Choroid plexus epithelial cell (primary cell): ENCODE data around the gene SRGAP1.

Source experiments
- DNase-seq: peaks from one replicate; pipeline ENCODE4 v3.0.0-alpha.2; 2010; ENCODE audit warnings: low read depth
- H3K4me3 ChIP-seq: 2 replicates; pipeline ENCODE4 v1.5.1; 2011; ENCODE audit warnings: low read depth, mild to moderate bottlenecking, control low read depth, low read length, moderate library complexity
- TF ChIP-seq, protein P1 (sequence below): conservative IDR thresholded peaks from 2 replicates; pipeline ENCODE4 v1.5.1; 2011; ENCODE audit warnings: low read depth, mild to moderate bottlenecking, control low read depth, inconsistent platforms, low read length, moderate library complexity

The SRGAP1 gene

GRCh38 chr12:64018524-64018923, 174.0 kb downstream of the SRGAP1 start:
- no peak for DNase-seq
- H3K4me3 ChIP-seq = no peak overlapping the region
- TF ChIP-seq, protein P1, sequence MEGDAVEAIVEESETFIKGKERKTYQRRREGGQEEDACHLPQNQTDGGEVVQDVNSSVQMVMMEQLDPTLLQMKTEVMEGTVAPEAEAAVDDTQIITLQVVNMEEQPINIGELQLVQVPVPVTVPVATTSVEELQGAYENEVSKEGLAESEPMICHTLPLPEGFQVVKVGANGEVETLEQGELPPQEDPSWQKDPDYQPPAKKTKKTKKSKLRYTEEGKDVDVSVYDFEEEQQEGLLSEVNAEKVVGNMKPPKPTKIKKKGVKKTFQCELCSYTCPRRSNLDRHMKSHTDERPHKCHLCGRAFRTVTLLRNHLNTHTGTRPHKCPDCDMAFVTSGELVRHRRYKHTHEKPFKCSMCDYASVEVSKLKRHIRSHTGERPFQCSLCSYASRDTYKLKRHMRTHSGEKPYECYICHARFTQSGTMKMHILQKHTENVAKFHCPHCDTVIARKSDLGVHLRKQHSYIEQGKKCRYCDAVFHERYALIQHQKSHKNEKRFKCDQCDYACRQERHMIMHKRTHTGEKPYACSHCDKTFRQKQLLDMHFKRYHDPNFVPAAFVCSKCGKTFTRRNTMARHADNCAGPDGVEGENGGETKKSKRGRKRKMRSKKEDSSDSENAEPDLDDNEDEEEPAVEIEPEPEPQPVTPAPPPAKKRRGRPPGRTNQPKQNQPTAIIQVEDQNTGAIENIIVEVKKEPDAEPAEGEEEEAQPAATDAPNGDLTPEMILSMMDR = no peak

GRCh38 chr12:64019101-64019500, 174.6 kb downstream of the SRGAP1 start:
- no peak overlapping the region for H3K4me3 ChIP-seq
- TF ChIP-seq, protein P1 = no peak
- DNase-seq = no peak

DNA sequence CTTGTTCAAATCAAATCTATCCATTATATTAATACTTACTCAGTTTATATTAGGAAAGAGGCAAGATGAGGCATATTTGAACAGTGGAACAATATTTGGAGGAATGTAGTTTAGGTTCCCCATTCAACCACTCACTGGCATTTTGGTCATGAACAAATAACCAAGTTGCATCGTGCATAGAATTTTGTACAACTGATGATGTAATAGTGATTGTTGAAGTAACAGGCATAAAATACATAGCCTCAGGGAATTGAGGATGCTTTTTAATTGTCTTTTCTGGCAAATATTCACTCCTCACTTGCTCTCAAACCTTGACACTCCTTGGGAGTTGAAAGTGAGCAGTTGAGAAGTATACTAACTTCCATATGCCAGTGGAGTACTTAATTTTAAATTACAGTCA, 175.2 kb downstream of the SRGAP1 start:
- DNase-seq = no peak
- no peak overlapping the region for H3K4me3 ChIP-seq
- TF ChIP-seq, protein P1 = no peak

DNA sequence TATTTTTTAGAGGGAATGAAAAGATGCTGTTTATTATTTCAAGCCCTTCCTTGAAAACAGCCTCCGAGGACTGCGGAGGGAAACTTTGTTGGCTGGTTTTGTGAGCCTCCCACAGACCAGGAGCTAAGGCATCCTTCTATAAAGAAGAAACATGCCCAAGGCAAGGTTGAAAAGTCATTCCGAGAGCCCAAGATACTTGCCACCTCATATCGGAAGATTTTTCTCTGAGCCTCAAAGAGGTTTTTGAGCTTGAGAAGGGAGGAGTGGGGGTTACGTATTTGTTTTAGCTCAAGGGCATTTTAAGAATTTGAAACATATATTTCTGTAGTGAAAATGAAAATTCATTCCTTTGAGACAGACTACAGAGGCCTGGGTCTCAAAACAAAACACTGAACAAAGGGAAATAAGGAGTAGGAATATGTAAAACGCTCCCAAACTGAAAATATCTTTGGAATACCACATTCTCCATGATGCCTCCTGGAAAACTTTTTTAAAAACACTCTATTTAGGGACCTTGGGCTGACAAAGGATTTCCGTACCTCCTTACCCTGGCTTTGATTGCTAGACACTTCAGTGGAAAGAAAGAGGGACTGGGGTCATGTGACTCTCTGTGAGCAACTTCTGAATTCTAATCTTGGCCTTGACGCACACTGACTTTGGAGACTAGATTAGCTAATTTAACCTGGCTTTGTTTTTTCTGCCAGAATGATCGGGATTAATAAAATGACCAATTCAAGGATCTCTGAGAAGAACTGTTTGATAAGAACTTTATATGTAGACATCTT, 180.9 kb downstream of the SRGAP1 start:
- no peak for DNase-seq
- TF ChIP-seq, protein P1 = no peak
- H3K4me3 ChIP-seq = no peak overlapping the region

DNA sequence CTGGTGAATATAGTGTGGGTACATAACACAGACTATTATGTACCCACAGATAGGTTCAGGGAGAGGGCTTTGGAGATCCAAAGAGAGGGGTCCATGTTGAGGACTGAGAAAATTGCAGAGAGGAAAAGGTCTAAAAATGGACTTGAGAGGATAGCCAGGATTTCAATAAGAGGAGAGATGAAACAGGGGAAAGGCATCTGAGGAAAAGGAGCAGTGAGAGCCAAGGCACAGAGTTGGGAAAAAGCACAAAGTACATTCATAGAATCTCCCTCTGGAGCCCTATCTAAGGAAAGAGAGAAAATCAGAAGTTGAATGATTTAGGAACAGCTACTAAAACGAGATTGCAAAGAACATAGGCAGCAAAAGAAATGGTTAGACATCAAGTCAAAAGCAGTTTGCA, 182.8 kb downstream of the SRGAP1 start:
- H3K4me3 ChIP-seq = no peak overlapping the region
- no peak for DNase-seq
- TF ChIP-seq, protein P1 = no peak

- H3K4me3 ChIP-seq = no peak overlapping the region
- TF ChIP-seq, protein P1 = no peak
- peak; percentile 41 for DNase-seq
Measured at GRCh38 chr12:64028541-64028940, 184.0 kb downstream of the SRGAP1 start.
